ENCODE results near the gene CBFA2T3.

The CBFA2T3 gene

DNA sequence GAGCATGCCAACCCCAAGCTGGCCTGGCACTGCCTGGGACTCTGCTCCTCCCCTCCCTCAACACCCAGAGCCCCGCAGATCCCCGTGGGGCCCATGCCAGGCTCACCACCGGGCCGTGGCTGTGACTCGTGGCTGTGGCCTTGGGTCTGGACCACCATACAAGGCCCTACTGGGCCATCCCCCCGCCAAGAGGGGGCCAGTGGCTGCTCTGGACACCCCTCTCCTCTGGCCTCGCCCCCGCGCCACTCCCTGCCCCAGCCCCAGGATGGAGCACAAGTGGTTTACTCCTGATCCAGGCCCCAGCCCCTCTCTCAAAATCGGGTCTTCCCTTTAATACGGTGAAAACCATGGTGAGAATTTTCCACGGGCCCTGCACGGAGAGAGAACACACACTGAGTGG, 113.6 kb downstream of the CBFA2T3 start:
- no peak for DNase-seq (ENCODE audit: low spot score)
- FAIRE-seq: no peak

DNA sequence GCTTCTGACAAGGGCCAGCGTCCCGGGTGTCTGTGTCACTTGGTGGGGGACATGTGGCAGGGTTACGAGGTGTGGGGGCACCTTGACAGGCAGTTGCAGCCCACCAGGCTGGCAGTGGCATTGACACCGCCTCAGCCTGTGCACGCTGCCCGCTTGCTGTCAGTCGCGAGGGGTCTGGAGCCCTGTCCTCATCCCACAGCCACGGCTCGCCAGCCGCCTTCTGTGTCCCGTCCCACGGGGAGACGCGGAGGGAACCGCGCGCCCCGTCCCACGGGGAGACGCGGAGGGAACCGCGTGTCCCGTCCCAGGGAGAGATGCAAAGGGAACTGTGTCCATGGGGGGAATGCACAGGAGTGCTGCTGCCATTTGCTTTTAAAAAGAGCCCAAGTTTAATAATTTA, 114.0 kb downstream of the CBFA2T3 start:
- DNase-seq (ENCODE audit: low spot score): no peak
- FAIRE-seq: no peak

DNA sequence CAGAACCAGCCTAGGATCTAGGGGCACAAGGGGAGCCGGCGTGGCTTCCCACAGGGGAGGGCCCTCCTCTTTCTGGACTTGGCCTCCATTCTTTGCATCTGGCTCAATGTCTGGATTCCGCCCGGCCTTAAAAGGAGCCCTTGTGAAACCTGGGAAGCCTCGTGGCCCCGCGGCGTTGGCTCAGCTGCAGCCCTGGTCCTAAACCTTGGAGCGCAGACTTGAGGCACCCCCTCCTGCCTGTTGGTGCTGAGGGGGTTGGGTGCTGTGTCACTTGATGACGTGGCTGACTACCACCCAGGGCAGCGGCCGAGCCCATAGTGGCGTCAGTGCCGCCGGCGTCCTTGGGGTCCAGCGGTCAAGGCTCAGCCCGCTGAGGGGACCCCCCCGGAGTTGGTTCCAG, 115.6 kb downstream of the CBFA2T3 start:
- no peak for FAIRE-seq

DNA sequence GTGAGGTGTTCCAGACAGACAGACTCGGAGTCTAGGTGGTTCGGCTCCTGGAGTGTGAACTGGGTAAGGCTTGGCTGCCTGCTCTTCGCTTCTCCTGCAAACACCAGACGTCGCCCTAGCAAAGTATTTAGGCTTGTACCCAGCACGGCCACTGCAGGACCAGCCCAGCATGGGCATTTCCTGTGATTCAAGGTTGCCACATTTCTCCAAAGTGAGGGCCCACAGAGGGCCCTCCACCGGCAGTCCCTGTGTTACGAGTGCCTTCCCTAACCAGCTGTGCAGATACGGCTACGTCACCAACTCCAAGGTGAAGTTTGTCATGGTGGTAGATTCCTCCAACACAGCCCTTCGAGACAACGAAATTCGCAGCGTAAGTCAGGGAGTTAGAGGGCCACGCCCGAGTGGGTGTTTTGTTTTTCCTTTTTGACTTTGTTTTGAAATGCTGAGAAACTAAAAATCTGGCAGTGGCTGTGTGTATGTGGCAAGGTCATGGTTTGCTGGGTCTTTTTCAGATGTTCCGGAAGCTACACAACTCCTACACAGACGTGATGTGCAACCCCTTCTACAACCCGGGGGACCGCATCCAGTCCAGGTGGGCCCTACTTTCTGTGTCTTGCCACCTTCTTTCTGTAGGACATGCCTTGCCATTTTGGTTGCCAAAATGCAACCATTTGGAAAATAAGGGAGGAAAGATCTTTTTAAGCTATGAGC, 117.5 kb downstream of the CBFA2T3 start:
- FAIRE-seq (no peak), DNase-seq (ENCODE audit: low spot score) (no peak)

More for the DNA sequence above, 115.6 kb downstream of the CBFA2T3 start:
- DNase-seq (ENCODE audit: low spot score): no peak

DNA sequence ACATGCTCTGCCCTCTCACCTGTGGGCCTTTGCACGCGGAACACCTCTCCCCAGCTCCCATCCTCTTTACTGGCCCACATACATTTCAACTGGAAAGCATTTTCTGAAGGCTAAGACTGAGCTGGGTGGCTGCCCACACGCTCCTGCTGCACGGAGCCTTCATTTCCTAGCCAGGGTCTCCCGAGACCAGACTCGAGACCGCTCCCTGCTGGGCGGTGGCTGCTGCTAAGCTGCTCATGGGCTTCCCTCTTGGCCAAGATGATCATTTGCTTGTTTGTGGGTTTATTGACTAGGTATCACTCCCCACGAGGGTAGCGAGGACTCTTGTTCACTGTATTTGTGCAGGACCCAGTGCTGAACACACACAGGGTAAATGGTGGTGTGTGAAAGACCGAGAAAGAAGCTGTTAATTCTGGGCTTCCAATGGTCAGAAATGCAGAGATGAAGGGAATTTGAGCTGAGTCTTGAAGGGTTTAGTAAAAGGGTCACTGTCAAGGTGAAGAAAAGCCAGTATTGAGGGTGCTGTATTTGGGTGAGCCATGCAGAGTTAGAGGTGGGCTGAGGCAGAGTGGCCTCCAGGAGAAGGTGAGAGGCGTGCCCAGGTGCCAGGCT, 119.2 kb downstream of the CBFA2T3 start:
- FAIRE-seq (no peak), DNase-seq (ENCODE audit: low spot score) (peak; percentile 42)

DNA sequence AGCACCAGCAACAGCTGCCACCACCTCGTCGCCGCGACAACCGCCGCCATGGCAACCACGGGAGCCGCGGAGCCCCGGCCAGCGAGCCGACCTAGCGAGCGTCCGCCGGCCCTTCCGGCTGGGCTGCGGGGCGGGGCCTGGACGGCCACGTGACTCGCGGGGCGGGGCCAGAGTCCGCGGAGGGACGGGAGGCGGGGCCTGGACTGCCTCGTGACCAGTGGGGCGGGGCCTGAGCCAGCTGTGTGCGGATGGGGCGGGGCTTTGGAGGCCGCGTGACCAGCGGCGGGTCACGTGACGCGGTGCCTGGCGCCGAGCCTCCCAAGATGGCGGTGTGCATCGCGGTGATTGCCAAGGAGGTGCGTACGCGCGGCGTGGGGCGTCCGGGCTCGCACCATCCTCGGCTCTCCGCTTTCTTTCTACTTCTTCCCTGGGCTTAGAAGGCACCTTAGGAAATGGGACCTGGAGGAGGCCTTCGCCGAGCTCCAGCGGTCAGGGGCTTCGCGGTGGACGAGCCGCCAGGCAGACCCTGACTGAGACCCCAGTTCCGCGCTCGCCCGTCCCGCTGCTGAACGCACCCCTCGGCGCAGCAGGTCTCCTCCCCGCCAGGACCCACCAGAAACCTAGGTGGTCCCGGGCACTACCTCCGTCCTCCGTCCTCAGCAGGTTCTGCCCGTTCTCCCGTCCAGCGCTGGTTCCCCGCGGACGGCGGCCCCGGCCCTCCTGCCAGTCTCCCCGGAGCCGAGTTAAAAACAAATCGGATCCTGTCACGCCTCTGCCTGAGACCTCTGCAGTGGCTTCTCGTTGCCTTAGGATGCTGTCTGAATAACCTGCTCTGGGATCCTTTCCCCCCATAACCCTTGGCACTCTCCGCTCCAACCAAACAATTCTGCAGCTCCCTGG, 119.9 kb downstream of the CBFA2T3 start, which contains the start of the genes GALNS and TRAPPC2L:
GALNS (minus strand) TSS at position 120 of the 900 bp plus-strand sequence; CDS start at position 50, 70 bp downstream.
TRAPPC2L (plus strand) TSS at position 300 of the 900 bp plus-strand sequence; CDS start at position 324, 24 bp downstream.
- FAIRE-seq (no peak), DNase-seq (ENCODE audit: low spot score) (peak; percentile 88)

DNA sequence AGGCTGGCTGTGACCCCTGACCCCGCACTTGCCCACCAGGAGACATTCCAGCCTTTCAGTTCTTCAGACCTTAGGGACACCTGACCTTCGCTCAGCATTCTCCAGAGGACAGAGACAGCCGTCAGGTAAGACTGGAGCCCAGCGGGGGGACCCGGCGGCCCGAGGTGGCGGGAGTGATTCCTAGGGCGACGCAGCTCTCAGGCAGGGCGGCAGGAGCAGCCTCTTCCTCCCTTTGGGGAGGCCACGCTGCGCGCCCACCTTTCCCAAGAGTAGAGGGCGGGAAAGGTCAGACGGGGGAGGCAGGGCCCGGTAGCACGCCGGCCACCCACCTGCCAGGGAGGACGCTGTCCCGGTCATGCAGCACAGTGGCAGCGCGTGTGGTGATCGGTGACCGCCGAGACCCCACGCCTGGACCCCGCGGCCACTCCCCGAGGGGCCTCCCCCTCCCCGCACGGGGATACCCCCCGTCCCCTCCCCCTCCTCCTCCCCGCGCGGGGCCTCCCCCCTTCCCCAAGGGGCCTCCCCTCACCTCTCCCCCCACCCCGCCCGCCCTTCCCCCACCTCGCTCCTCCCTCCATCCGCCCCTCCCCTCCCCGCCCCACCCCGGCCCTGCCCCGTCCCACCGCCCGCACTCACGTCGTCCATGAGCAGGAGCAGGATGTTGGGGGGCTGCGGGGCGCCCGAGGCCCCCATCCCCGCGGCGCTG, 120.7 kb downstream of the CBFA2T3 start:
- FAIRE-seq (no peak), DNase-seq (ENCODE audit: low spot score) (no peak)

DNA sequence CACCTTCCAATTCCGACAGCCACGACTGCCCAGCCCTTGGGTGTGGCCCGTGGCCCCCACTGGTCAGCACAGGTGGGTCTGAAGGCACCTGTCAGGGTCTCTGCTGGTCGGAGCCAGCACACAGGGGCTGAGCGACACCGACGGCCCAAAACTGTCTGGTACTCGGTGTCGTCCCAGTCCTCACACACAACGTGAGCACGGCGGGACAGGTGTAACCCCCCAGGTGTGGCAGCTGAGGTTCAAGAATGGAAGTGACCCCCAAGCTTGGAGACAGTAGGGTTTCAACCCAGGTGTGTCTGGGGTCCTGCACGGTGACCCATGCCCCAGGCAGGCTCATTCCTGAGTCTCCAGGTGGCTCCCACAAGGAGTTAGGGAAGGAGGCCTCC, 121.3 kb downstream of the CBFA2T3 start:
- no peak for FAIRE-seq

DNA sequence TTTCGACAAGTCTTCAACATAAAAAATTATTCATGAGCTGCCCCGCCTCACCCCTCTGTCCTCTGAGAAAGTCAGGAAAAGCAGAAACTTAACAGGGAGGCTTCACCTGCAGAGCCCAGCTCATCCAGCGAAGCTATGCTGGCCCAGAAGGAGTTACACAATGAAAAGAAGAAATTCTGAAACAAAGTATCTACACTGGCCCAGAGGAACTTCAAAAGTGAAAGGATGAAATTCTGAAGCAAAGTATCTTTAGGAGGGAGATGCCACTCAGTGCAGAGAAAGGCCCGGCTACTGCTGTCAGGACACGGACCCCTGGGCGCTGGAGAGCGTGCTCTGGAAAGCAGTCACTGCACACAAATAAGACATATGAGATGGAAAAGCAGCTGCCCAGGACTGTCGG, 121.8 kb downstream of the CBFA2T3 start:
- DNase-seq (ENCODE audit: low spot score): no peak
- FAIRE-seq: no peak

More for the DNA sequence above, 121.3 kb downstream of the CBFA2T3 start:
- no peak for DNase-seq (ENCODE audit: low spot score)

DNA sequence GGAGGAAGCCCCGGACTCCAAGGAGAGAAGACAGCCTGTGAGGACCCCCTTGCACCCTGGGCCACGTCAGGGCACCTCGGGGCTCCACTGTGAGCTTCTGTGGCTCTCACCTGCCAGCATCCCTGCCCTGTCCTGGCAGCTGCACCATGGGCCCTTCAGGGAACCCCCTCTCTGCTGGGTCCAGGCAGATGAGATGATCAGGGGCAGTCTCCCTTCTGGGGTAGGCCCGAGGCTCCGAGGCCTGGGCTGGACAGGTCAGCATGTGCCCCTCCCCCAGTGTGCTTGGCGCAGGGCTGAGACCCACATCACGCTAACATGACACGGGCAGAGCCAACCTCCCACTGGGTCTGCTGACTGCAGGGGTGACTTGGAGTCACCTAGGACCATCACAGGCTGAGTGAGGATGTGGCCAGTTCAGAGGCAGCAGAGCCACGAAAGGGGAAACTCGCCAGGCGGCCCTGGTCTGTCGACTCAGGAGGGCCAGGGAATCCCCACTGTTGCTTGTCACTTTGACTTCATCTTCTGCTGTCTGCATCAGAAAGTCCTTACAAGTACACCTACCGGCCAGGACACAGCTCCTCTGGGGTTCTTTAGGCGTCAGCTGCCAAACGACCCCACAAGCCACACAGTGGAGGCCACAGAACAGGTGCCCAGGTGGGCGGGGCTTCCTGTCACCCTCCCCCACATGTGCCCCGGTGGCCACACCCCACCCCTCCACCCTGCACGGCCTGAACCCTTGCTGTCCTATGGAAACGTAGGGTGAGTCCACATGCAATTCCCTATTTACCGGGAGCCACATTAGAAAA, 122.5 kb downstream of the CBFA2T3 start:
- DNase-seq (ENCODE audit: low spot score): no peak
- no peak for FAIRE-seq

DNA sequence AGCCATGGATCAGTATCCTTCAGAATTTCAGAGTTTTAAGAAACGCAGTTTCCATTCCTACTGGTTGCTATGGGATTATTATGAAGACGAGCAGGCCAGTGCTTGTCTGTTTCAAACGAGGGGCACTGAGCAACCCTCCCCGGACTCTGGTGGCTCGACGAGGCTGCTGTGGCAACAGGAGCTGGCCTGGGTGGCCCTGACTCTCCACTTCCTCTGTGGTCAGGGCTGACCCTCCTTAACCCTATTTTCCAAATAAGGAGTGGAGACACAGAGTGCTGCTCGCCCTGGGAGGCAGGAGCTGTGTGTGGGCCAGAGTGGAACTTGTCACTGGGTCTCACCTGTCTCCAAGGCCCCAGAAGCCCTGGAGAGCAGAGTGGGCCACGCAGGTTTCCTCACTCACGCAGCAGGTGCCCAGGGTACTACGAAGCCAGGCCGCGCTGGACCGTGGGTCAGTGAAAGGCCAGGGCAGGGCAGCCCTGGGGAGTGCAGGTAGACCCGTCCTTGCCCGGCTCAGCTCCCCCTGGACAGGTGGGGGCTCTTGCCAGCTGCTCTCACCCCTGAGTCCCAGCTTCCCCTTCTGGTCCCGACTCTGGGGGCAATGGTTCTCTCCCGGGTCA, 123.6 kb downstream of the CBFA2T3 start:
- DNase-seq (ENCODE audit: low spot score) (no peak), FAIRE-seq (no peak)

DNA sequence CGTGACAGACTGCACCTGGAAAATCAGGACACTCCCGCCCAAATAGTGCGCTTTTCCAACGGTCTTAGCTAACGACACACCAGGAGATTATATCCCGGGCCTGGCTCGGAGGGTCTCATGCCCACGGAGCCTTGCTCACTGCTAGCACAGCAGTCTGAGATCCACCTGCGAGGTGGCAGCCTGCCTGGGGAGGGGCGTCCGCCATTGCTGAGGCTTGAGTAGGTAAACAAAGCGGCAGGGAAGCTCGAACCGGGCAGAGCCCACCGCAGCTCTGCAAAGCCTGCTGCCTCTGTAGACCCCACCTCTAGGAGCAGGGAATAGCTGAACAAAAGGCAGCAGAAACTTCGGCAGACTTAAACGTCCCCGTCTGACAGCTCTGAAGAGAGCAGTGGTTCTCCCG, 125.4 kb downstream of the CBFA2T3 start:
- FAIRE-seq: no peak
- DNase-seq (ENCODE audit: low spot score): no peak

DNA sequence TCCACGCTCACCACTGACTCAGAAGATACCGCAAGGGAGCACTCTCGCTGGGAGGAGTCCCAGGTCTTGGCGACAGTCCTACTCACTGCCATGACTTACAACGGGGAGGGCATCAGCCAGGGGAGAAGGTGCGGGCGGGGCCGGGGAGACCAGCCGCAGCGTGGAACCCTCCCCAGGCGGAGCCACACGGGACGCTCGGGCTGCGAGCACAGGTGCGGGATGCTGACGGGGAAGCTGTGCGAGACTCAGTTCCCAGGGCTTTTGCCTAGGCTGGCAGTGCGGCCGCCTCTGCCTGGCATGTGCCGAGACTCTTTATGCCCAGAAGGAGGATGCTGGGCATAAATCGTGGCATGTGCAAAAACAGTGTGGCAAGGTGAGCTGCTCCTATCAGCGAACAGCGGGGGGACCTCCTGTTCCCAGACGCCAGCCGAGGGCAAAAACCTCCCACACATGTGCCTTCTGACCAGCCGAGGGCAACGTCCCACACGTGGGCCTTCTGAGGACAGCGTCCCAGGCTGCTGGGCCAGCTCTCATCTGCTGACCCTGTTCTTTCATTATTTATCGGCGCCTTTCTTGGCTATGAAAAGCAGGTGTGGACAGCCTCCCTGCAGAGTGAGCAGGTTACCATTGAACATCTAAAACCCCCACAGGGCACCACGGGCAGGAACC, 126.3 kb downstream of the CBFA2T3 start:
- DNase-seq (ENCODE audit: low spot score) (no peak), FAIRE-seq (no peak)

DNA sequence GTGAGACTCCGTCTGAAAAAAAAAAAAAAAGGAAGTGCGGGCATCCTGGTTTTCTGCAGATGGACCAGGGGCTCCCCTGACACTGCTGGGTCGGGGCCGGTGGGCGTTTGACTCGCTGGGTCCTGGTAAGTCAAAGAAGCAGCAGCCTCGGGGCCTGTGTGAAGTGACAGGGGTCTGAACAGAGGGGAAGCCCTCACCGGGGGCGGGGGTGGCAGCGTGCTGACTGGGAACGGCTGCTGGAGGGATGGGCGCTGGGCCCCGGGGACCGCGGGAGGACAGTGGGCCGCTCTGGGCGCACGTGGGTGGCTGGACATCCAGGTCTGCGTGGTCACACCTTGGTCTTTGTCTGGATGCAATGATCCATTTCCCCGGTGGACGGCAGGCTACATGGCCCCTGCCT, 128.4 kb downstream of the CBFA2T3 start:
- no peak for FAIRE-seq
- DNase-seq (ENCODE audit: low spot score): no peak

DNA sequence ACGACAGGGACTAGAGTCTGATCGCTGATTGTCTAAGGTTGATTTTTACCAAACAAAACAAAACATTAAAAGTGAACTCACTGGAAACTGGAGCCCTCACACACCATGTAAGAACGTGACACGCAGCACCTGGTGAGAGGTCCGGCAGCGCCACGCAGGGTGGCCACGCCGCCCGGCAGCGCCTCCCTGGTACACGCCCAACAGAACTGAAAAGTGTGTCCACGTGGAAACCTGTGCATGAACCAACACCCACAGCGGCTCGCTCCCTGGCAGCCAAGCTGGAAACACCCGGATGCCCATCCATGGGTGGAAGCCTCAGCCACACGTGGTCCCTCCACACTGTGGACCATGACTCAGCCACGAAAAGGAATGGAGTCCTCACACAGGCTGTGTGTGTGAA, 129.4 kb downstream of the CBFA2T3 start:
- FAIRE-seq: no peak
- DNase-seq (ENCODE audit: low spot score): no peak

DNA sequence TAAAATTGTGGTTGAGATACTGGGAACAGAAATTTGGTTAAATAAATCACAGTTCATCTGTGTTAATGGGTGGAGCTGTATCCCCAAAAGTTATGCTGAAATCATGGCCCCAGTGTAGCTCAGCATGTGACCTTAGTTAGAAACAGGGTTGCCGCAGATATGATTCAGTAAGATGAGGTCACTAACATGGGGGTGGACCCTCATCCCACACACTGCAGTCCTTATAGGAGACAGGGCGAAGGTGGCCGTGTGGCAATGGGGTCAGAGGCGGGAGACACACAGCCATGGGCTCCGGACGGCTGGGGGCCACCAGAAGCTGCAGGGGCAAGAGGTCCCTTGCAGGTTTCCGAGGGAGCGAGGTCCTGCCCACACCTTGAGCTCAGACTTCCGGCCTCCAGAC, 130.9 kb downstream of the CBFA2T3 start:
- DNase-seq (ENCODE audit: low spot score) (no peak), FAIRE-seq (no peak)

DNA sequence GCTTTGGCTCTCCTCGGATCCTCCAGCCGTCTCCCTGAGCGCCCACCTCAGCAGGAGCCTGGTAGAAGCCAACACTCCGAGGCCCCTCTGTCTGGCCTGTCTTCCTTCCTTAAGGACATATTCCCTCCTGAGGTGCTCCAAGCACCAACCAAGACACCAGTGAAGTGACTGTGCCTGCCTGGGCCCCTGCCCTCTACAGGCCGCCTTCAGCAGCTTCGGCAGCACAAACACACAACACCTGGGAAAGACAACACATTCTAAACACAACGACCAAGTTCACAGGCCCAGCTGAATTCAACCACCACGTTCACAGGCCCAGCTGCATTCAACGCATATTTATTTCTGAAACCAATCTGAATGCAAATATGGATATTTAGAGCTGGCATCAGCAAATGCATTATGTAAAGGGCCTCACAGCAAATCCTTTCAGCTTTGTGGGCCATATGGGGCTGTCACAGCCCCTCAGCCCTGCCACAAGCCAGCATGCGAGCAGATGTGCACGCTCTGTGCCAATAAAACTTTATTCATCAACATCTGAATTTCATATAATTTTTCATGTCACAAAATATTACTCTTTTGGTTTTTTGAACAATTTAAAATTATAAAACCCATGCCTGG, 132.5 kb downstream of the CBFA2T3 start:
- DNase-seq (ENCODE audit: low spot score): no peak
- FAIRE-seq: no peak

DNA sequence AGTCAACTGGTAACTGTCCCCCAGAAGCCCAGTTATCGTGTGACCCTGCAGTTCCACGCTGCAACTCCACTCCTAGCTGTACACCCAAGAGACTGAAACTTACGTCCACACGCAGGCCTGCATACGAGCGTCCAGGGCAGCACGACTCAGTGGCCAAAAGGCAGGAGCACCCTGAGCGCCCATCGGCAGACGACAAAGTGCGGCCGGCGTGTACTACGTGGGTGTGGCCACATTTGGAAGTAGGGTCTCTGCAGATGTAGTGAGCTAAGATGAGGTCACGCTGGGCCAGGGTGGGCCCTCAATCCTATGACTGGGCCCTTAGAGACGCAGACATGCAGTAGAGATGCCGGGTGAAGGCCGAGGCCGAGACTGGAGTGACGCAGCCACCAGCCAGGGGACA, 133.8 kb downstream of the CBFA2T3 start:
- DNase-seq (ENCODE audit: low spot score): no peak
- FAIRE-seq: no peak

DNA sequence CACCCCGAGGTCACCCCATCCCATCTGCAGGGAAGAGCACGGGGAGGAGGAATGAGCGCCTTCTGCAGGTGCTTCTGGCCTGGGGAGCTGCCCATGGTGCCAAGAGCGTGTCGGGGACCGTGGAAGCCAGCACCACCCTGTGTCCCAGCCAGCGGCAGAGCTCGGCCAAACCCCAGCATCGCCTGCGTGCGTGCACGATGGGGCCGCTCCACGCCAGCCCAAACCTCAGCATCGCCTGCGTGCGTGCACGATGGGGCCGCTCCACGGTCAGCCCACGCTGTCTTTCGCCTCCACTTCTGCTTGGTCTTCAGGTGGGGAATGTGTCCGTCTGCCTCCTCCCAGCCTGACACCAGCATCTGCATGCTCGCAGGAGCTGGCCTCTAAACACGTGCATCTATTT, 134.2 kb downstream of the CBFA2T3 start:
- no peak for FAIRE-seq
- DNase-seq (ENCODE audit: low spot score): no peak

All from RCC 7860 (cell line).